SK-N-MC (cell line): ENCODE data around the gene CCNB3.

Experiments used
- EZH2 ChIP-seq: fragments of 200-600 bp; sonication (generic); IDR thresholded peaks from one replicate; pipeline ENCODE4 v1.6.1; 2017; ENCODE audit warnings: antibody characterized with exemption
- POLR2AphosphoS5 ChIP-seq: IDR thresholded peaks from 2 replicates; pipeline ENCODE4 v1.6.1; 2012; ENCODE audit warnings: mild to moderate bottlenecking, low read depth, low read length, borderline replicate concordance

DNA sequence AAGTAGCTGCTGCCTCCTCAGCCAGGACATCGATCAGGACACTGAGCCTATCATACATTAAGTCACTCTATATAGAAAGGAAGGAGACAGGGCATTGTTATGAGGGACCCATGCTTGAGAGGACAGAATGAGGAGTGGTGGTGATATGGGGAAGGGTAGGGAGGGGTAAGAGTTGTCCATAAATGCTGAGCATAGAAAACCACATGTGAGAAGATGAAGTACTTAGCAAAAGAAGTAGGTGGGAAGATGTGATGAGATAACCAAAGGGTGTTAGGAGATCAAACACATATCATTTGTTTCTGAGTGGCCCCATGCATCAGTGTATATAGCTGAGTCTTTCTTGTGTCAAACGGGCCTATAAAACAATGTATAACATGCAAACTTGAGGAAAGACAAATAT, 182.0 kb downstream of the CCNB3 start:
- no peak for TF ChIP-seq POLR2AphosphoS5
- TF ChIP-seq EZH2 = no peak
